Skin epidermis (tissue), 12 donors: Measurements from ENCODE around the gene CCDC93.
"Not testable (repeated sequence)": the region's sequence is repeated elsewhere in the genome, so short reads cannot be mapped to it uniquely, and the experiment has no call there.

Source experiments
- H3K27ac ChIP-seq, 21 experiments: fragments of 200-600 bp; sonication (generic) in 11 of 21; one replicate each; pipeline ENCODE4 v1.5.0; 2020; ENCODE audit warnings: mild to moderate bottlenecking in 3 of 21, inconsistent platforms in 2 of 21, moderate library complexity in 2 of 21
- H3K4me3 ChIP-seq, 7 experiments: fragments of 200-600 bp; sonication (generic) in 2 of 7; one replicate each; pipeline ENCODE4 v1.5.0; 2020; ENCODE audit warnings: inconsistent platforms in 2 of 7, mild to moderate bottlenecking in 2 of 7, moderate library complexity in 1 of 7

Gene CCDC93

DNA sequence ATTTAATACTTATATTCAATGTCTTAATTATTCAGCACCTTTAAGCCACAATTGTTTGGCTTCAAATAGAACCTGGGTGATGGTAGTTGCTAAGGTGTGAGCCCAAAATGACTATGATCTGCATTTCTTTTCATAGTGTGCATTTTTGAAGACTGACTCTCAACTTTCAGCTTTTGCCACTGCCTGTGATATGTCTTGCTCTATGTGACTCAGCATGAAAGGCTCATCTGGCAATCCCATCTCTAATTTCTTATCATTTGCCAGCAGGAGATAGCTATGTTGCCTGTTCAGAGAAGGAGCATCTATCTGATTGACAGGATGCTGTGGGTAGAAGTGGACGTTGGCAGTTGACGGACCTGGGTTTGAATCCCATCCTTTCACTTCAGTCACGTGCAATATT, 34.5 kb upstream of the CCDC93 start:
- H3K27ac ChIP-seq = no peak overlapping the region

DNA sequence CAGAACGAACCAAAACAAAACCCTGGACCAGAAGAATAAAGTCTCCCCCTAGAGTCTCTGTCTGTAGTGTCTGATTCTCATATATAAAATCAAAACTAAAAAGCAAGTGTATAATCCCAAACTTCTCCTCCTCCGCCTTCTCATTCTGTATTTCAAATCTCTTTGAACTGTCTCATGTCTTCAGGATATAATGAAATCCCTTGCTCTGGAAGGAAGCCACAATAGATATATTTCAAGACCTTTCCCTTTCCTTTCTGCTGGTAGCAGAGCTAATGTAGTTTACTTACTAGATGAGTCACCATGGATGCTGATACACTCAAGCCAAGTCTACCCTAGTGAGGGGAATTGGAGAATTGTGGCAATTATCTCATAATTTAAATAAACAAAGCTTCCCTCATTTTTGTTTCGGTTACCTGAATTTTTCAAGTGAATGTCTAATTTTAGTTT, 33.5 kb upstream of the CCDC93 start:
- Histone ChIP-seq H3K4me3 (no peak overlapping the region), H3K27ac (peak overlapping the region in 1 of 21 experiments; percentile 8)

More for the DNA sequence above, 34.5 kb upstream of the CCDC93 start:
- H3K4me3 ChIP-seq = no peak overlapping the region

DNA sequence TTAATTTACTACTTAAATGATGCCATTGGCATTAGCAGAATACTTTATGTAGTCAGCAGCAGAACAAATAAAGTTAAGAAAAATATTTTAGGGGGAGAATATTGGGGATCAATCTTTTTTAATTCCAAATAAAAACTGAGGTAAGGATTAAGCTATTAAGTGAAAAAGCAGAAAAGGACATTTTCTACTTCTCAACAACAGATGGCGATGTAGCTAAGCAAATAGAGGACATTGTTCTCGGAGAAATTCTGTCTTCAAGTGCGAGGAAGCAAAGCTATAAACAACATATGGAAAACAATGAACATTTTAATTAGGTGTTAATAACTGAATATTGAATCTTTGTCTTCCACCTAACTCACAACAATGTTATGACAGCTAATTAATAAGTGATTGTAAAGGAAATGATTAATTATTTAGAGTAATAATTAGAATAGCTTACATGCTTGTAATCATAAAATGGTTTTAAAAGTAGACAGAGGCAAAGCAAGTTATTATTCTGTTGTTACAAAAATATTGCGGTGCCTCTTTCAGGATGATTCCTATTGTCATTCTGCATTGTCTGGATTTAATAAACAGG, 32.9 kb upstream of the CCDC93 start:
- no peak overlapping the region for H3K4me3 ChIP-seq
- peak overlapping the region in 1 of 21 experiments; percentile 8 for H3K27ac ChIP-seq

DNA sequence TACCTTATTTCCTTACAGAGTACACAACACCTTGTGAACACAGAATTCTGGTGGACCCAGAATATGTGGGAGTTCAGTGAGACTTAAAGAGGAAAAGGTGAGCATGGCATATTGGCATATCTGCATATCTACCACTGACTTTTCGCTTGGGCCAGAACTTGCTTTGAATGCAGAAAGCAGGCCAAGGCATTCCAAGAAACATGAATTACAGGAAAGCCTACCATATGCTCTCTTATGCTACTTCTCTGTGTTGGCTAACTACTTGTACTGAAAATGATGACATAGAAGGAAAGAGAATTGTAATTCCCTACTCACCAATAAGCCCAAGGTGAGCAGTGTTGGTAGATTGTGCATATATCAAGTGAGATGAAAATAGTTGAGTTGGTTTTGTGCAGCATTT, 31.4 kb upstream of the CCDC93 start:
- Histone ChIP-seq H3K4me3 (no peak overlapping the region), H3K27ac (no peak overlapping the region)

DNA sequence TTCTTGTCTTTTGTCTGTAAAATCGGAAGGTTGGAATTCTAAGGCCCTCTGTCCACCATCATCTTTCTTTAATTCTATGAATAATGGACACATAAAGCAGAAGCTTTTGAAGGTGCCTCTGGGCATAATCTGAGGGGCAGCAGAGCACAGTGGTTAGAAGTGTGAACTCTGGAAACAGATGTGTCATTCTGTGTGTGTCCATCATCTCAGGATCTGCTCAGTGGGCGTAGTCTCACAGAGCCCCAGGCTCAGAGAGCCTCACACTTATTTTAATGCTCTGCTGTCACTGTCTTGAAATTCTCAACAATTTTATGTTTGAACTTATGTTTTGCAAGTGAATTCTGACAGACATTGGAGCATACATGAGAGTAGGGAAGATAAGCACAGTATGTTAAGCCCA, 31.0 kb upstream of the CCDC93 start:
- Histone ChIP-seq H3K27ac (no peak overlapping the region), H3K4me3 (no peak overlapping the region)

DNA sequence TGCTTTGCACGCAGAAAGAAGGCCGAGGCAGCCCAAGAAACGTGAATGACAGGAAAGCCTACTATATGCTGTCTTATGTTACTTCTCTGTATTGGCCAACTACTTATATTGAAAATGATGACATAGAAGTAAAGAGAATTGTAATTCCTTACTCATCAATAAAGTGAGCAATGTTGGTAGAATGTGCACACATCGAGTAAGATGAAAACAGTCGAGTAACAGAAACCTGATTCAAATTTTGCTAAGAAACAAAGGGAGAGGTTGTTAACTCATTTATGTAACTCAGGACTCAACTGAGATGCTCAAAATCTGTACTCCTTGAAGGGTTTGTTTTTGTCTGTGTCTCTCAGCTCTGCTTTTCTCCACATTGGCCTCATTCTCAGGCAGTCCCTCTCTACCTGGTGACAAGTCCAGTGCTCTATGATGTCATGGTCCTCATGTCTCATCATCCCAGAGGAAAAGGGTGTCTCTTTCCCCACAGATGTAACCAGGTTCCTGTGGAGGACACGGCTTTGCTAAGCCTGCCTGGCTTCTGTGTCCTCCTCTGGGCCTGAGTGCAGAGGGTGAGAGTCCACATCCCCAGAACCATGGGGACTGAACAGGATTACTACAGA, 30.3 kb upstream of the CCDC93 start:
- Histone ChIP-seq H3K4me3 (no peak overlapping the region), H3K27ac (no peak overlapping the region)

DNA sequence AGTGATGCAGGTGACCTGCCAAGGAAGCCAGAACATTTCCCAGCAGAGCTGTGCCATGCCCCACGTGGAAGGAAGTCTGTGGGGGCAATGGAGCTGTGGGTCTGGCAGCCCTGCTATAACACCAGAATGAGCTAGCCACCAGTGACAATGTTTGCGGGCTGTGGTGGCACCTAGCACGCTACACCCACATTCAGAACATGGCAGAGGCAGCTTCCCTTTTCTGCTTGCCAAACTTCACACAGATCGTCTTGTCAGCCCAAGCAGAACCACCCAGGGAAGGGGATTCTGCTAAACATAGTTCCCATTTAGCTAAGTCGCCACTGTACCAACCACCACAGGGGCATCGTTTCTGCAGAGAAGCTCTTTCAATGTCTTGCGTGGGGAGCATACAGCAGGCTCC, 27.0 kb upstream of the CCDC93 start:
- Histone ChIP-seq H3K27ac (no peak overlapping the region), H3K4me3 (no peak overlapping the region)

DNA sequence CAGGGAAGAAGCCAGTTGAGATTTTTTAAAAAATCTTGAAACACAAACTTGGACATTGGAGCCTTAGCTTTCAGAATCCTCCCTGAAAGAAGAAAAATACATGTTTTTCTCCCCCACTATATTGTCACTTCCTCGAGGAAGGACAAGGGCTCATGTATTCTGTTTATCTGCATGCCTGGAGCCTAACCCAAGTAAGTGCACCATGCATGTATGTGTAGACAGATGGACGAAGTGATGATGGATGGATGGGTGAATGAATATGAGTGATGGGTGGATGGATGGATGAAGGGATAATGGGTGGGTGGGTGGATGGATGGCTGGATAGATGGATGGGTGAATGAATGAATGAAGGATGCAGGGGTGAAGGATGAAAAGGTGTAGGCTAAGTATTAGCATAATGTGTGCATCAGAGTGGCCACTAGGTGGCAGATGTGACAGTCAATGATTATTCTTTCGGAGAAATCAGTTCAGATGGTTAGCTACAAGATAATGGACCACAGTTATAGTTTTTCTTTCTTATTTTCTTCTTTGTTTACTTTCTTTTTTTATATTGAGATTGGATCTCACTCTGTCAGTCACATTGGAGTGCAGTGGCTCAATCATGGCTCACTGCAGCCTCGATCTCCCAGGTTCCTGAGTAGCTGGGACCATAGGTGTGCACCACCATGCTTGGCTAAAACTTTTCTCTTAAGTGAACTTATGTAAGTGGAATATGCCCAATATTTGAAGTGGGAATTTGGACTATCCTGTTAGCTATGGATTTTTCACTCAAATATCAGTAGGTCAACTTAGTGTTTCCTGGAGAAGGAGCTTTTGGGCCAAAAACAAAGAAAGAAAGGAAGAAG, 18.5 kb upstream of the CCDC93 start:
- no peak overlapping the region for H3K4me3 ChIP-seq
- no peak overlapping the region for H3K27ac ChIP-seq

DNA sequence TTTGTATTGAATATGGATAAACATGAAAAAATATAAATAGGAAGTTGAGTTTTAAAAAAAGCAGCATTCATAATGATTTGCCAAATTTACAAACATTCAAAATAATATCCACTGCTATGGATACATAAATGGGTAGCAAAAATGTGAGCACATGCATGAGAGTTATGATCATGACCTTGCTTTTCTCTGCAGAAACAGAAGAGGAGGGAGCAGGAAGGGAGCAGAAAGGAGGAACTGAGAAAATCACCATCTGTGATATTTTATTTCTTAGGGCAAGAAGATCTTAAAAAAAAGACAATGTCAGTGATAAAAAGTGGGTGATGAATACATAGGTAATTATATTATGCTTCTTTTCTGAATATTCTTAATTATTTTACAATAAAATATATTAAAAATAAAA, 17.7 kb upstream of the CCDC93 start:
- Histone ChIP-seq H3K4me3 (no peak overlapping the region), H3K27ac (no peak overlapping the region)

DNA sequence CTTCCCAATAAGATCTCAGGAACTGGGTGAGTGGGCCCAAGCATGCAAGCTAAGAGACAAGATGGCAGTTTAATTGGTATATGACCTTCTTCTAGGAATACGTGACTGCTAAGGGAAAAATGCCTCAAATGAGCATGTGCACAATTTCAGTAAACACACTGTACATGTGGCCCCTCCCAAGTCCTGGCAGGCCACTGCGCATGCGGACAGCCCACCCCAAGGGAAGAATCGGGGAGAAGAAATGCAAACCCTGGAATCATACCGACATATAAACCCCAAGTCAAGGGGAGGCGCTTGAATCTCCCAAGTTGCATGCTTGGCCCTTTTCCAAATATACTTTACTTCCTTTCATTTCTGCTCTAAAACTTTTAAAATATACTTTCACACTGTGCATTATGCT, 15.2 kb upstream of the CCDC93 start:
- no peak overlapping the region for H3K4me3 ChIP-seq
- H3K27ac ChIP-seq = no peak overlapping the region

DNA sequence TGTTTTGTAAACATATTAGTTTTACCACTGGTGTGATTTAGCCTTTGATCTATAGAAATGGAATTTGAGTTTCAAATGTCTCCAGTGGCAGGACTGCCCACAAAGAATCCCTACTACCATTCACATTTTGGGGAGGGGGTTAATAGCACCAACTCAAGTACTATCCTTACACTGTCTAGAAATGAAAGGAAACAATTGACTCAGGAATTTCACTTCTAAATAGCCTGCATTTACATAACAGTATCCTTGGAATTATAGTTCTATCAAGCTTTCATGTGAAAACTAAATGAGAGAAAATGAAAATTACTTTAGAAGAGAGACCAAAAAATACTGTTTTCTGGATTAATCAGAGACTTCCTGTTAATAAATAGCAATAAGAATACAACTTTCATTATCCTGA, 7.5 kb upstream of the CCDC93 start:
- no peak overlapping the region for H3K4me3 ChIP-seq
- H3K27ac ChIP-seq = no peak overlapping the region

DNA sequence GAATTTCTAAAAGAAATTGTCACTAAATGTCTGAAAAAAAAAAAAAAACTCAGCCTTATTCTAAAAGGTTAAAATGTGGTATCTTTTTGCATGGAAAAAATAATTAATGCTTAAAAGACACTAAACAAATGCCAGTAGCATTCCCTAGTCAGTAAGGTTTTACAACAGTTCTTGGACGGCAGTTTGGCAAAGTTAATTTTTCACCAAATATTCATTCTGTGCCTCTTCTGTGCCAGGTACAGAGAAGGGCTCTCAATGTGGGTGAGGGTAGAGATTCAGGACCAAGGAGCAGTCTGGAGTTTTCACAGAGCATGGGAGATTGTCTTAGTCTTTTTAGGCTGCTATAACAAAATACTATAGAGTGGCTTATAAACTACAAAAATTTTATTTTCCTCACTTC, 6.0 kb upstream of the CCDC93 start:
- Histone ChIP-seq H3K27ac (no peak overlapping the region), H3K4me3 (no peak overlapping the region)

DNA sequence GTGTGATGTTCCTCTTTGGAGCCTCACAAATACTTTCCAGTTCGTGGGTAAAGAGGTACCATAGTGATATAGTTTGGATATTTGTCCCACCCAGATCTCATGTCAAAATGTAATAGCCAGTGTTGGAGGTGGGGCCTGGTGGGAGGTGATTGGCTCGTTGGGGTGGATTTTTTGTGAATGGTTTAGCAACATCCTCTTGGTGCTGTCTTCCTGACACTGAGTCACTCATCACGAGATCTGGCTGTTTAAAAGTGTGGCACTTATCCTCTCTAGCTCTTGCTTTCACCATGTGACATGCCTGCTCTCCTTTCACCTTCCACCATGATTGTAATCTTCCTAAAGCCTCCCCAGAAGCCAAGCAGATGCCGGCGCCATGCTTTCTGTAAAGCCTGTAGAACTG, 3.0 kb upstream of the CCDC93 start:
- no peak overlapping the region for H3K27ac ChIP-seq
- H3K4me3 ChIP-seq = no peak overlapping the region

DNA sequence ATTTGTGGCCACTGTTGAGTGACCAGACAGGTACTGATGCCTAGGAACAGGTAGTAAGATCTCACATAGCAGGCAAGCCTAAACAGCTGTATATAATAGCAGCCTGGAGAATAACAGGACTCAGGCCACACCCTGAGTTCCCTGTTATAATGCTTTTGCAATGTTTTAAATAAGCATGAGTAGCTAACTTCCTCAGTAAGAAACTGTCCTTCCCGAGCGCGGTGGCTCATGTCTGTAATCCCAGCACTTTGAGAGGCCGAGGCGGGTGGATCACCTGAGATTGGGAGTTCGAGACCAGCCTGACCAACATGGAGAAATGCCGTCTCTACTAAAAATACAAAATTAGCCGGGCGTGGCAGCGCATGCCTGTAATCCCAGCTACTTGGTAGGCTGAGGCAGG, 1.9 kb upstream of the CCDC93 start:
- not testable (repeated sequence) for H3K27ac ChIP-seq, H3K4me3 ChIP-seq

DNA sequence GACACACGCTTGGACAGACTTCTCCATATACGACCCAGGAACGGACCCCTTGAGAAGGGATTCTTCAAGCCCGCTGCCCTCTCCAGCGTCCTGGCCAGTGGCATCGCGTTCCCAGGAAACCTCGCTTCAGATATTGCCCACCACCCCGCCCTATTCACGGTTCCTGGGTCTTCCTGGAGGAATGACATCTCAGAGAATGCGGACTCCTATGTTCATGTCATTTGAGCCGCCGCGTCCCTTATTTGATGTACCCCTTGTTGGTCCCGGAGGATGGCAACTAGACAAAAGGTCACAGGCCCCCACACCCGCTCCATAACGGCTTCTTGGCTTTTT, 588 bp upstream of the CCDC93 start:
- H3K27ac ChIP-seq = peak overlapping the region in 15 of 21 experiments; percentile 22 to 98 (median 89)
- H3K4me3 ChIP-seq = peak overlapping the region; percentile 73 to 99 (median 97)

DNA sequence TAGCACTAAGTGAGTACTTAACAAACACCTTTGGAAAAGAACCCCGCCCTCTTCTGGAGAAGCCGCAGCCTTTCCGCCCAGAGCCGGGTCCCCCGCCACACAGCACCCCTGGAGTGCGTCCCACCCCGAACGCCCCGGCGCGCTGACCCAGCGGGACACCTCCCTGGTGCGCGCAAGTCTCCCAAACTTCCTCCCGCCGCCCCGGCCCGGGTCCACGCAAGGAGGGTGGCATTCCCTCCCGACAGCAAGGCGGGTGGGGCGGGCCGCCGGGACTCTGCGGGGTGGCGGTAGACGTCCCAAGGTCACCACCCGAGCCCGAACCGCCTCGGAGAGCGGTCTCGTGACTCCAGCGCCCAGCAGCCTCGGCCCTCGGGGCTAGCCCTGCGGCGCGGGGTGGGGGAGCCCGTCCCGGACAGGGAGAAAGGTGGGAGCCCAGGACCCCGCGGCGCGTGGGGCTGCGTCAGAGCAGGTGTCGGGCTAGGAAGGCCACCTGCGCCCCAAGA, 598 bp downstream of the CCDC93 start:
- Histone ChIP-seq H3K4me3 (peak overlapping the region; percentile 73 to 99 (median 97)), H3K27ac (peak overlapping the region; percentile 61 to 98 (median 89))

DNA sequence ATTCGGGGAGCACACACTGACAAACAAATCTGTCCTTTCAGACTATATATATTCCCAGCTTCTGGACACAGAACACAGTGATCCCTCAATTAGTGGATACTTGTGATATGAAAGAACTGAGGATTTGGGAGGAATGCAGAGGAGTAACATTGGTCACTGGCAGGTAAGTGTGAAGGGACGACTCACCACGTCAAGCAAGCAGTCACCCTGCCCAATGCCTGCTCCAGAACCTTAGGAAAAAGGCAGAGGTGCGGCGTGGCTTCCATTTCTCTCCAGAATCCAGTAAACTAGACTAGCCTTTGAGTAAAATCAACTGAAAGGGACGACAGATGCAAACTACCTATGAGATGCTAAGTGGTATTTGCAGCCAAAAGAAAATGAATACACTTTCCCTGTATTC, 1.1 kb downstream of the CCDC93 start:
- Histone ChIP-seq H3K27ac (peak overlapping the region in 15 of 21 experiments; percentile 80 to 98 (median 91)), H3K4me3 (peak overlapping the region; percentile 73 to 99 (median 97))

DNA sequence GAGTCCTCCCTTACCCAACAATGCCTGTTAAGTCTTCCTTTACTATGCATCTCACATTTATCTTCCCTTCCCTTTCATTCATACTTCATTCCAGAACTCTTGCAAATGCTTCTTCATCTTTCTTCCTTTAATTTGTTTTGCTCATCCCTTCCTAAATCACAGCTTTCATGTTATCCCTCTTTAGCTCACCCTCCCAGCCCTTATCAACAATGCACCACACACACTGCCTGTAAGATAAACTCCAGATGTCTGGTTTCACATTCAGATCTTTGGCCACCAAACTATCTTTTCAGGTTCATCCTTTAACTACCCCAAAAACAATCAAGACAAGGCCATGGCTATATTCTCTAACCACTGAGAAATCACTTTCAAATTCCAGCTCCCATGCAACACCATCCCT, 3.4 kb downstream of the CCDC93 start:
- Histone ChIP-seq H3K27ac (no peak overlapping the region), H3K4me3 (no peak overlapping the region)

DNA sequence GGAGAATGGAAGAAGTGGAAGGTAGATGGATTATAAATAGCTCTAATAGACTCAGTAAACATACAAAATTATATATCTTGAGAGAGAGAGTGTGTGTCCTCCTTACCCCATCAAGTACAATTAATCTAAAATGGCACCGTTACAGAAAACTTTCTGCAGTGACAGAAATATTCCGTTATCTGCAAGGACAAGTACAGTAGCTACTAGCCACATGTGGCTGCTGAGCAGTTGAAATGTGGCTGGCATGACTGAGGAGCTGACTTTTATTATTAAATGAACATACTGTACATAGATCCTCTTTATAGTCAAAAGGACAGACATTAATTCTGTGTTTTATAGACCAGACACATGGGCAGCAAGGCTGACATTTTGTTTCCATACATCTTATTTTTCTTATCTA, 7.0 kb downstream of the CCDC93 start:
- no peak overlapping the region for H3K4me3 ChIP-seq
- no peak overlapping the region for H3K27ac ChIP-seq

DNA sequence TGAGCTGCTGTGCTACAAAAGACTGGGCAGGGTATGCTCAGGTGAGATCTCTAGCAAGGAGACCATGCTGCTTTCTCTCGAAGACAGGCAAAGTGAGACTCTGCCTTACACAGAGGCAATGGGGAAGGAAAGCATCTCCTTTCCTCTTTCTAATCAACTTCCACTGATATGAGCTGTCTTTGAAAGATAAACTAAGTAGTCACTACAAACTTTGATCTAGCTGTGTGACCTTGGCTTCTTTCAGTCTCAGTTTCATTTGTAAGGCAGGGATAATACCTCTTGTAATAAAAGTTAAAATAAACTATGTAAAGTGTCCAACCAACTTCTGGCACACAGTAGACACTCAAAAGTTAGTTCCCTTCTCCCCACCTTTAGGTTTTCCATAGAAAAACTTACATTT, 7.5 kb downstream of the CCDC93 start:
- no peak overlapping the region for H3K4me3 ChIP-seq
- no peak overlapping the region for H3K27ac ChIP-seq

DNA sequence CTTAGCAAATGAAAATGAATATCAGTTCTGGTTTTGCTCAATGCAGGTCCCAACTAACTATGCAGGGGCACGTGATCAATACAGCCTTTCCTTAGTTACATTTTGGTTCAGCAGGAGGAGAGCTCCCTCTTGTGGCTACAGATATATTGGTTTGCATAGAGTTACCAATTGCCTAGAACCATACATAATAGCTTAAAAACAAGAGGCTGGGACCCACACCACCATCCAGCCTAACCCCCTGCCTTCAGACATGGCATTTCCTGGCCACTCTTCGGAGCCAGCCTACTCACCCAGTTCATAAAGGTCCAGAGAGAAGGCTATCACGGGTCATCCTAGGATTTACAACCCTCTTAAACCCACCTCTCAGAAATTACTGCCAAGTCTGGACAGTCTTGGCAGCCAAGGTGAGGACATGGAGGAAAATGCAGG, 10.5 kb downstream of the CCDC93 start:
- H3K27ac ChIP-seq = no peak overlapping the region

More for the DNA sequence above, 10.5 kb downstream of the CCDC93 start:
- H3K4me3 ChIP-seq = no peak overlapping the region
